AG04449 (cell line): ENCODE data around the gene DOHH.
"Not testable (repeated sequence)": the region's sequence is repeated elsewhere in the genome, so short reads cannot be mapped to it uniquely, and the experiment has no call there.

Experiments used
- CTCF ChIA-PET: fragments of 350-600 bp; formaldehyde crosslinking; extraction: SDS; loops from one replicate; lab custom pipeline; 2021; ENCODE audit warnings: antibody characterized with exemption; lab: Yijun Ruan, JAX
- POLR2A ChIA-PET: fragments of 400-600, 350-600 bp; formaldehyde crosslinking; extraction: SDS; loops from one replicate; lab custom pipeline; 2020; ENCODE audit warnings: antibody characterized with exemption, inconsistent platforms; lab: Yijun Ruan, JAX
- DNase-seq: peaks from one replicate; pipeline ENCODE4 v3.0.0-alpha.2; 2010; ENCODE audit warnings: low read depth, low spot score
- H3K4me3 ChIP-seq: 2 replicates; pipeline ENCODE4 v1.5.1; 2011; ENCODE audit warnings: low read depth, mild to moderate bottlenecking, control low read depth, low read length
- TF ChIP-seq, protein P1 (sequence below): IDR thresholded peaks from one replicate; pipeline ENCODE4 v1.5.1; 2011; ENCODE audit warnings: mild to moderate bottlenecking, moderate library complexity, low read length, control low read depth, inconsistent platforms; ENCODE audit not compliant: insufficient read depth; ENCODE audit errors: missing control alignments

DOHH gene

DNA sequence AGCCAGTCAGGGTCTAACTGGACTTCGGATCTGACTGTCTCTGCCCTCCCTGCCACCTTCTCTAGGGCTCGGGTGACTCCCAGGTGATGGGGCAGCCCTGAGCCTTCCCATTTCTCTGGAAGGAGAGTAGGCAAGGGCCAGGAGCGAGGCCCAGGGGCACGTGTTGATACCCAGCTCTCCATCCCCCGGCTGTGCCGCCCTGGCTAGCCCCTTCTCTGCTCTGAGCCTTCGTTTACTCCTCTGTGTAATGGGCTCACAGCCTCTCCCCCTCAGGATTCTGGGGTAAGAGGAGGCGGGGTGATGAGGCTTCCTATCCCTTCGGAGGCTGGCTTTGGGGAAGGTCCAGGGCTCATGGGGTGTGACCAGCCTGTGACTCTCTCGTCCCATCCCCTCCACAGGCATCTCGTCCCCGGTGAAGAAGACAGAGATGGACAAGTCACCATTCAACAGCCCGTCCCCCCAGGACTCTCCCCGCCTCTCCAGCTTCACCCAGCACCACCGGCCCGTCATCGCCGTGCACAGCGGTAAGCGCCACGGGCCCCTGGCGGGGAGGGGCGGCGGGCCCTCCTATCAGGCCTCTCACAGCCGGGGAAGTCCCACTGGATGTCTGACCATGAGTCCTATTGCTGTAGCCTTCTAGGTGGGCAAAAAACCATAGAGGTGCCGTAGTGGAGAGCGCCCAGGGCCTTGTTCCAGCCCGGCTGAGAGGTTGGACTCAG is 51.7 kb downstream of the DOHH start:
- CTCF ChIA-PET, result interaction anchor here (1.2 to 1.3 kb wide), 2 partner anchors 22 to 24 kb away, joined by 3 to 6 read pairs; no protein-coding TSS in a partner anchor
- POLR2A ChIA-PET, result no interaction called here
- TF ChIP-seq, protein P1, sequence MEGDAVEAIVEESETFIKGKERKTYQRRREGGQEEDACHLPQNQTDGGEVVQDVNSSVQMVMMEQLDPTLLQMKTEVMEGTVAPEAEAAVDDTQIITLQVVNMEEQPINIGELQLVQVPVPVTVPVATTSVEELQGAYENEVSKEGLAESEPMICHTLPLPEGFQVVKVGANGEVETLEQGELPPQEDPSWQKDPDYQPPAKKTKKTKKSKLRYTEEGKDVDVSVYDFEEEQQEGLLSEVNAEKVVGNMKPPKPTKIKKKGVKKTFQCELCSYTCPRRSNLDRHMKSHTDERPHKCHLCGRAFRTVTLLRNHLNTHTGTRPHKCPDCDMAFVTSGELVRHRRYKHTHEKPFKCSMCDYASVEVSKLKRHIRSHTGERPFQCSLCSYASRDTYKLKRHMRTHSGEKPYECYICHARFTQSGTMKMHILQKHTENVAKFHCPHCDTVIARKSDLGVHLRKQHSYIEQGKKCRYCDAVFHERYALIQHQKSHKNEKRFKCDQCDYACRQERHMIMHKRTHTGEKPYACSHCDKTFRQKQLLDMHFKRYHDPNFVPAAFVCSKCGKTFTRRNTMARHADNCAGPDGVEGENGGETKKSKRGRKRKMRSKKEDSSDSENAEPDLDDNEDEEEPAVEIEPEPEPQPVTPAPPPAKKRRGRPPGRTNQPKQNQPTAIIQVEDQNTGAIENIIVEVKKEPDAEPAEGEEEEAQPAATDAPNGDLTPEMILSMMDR, result no peak
- H3K4me3 ChIP-seq, result no peak overlapping the region
- no peak for DNase-seq

DNA sequence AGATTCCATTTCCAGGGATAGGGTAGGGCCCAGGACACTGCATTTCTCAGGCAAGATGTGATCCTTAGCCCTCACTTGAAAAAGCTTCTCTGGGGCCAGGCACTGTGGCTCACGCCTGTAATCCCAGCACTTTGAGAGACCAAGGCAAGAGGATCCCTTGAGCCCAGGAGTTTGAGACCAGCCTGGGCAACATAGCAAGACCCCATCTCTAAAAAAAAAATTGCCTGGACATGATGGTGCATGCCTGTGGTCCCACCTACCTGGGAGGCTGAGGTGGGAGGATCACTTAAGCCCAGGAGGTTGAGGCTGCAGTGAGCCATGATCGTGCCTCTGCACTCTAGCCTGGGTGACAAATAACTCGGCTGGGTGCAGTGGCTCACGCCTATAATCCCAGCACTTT is 53.8 kb downstream of the DOHH start:
- ChIA-PET POLR2A (interaction anchor here (0.6 kb wide), 1 partner anchor 17 kb away, joined by 3 read pairs; no protein-coding TSS in a partner anchor), CTCF (interaction anchor here (1.4 to 3.1 kb wide), 4 partner anchors 17 to 119 kb away, joined by 3 to 12 read pairs (median 5); no protein-coding TSS in a partner anchor)
- not testable (repeated sequence) for H3K4me3 ChIP-seq, DNase-seq

DNA sequence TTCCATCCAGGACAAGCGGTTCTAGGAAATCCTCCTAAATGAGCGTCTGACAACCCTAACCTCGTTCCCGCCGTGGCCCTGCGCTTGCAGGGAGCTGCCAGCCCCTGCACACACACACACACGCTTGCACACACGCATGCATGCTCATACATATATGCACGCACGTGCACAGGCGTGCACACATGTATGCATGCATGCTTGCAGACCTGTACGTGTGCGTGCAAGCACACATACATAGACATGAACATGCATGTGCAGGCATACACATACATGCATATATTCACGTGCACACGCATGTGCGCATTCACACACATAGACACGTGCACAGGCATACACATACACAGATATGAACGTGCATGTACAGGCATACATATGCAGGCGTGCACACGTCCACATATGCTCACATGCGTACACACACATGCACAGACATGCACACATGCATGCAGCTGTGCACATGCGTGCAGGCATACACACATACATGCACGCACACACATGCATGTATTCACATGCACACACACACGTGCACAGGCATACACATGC is 55.7 kb downstream of the DOHH start:
- no peak overlapping the region for H3K4me3 ChIP-seq
- DNase-seq, result no peak
- POLR2A ChIA-PET, result no interaction called here
- CTCF ChIA-PET, result interaction anchor here (1.0 to 3.1 kb wide), 3 partner anchors 16 to 117 kb away, joined by 4 to 12 read pairs (median 5); no protein-coding TSS in a partner anchor
- TF ChIP-seq, protein P1, result no peak

DNA sequence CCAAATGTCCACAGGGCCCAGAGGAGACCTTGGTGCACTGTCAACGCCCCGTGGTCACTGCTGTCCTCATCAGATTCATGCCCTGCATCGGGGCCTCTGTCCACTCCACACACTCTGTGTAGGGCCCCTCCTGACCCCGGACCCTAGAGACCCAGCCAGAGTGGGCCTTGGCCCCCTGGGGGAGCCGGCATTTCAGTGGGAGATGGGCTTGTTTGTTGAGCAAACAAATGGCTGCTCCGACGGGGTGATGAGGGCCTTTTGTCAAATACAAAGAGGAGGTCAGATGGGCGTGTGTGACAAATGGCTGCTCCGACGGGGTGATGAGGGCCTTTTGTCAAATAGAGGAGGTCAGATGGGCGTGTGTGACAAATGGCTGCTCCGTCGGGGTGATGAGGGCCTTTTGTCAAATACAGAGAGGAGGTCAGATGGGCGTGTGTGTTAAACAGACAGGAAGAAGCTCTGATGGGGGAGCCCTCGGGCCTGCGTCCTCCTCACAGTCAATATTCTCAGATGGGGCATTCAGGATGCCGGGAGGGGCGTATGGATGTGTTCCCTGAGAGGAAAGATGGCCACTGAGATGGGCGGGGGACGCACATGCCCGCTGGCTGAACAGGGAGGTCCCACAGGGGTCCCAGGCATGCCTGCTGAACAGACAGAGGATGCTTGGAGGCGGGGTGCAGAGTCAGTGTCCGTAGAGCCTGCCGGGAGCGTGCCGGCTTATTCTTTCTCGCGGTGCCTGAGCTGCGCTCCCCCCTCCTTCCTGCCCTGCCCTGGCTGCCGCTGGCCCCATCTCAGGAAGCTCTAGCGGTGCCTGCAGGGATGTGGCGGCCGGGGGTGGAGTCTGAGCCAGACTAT is 56.4 kb downstream of the DOHH start:
- CTCF ChIA-PET, result interaction anchor here (1.0 kb wide), 1 partner anchor 15 kb away, joined by 4 read pairs; no protein-coding TSS in a partner anchor
- H3K4me3 ChIP-seq, result no peak overlapping the region
- POLR2A ChIA-PET, result no interaction called here
- TF ChIP-seq, protein P1, result no peak
- DNase-seq, result no peak

DNA sequence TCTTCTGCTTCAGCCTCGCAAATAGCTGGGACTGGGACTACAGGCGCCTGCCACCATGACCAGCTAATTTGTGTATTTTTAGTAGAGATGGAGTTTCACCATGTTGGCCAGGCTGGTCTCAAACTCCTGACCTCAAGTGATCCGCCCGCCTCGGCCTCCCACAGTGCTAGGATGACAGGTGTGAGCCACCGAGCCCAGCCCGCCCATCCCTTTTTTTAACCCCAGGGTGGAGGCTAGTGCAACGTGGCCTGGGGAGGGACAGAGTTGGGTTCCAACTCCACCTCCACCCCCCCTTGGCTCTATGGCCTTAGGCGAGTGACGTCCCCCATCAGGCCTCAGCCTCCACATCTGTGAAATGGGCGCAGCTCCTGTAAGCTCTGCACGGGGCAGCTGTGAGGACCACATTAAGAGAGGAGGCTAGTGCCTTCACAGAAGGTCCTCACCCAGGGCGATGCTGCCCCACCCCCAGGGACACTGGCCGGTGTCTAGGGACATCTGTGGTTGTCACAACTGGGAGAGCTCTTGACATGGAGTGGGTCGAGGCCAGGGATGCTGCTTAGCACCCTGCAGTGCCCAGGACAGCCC is 57.9 kb downstream of the DOHH start:
- no peak overlapping the region for H3K4me3 ChIP-seq
- ChIA-PET POLR2A (no interaction called here), CTCF (interaction anchor here (1.3 to 1.4 kb wide), 2 partner anchors 13 to 27 kb away, joined by 4 to 10 read pairs; no protein-coding TSS in a partner anchor)
- no peak for DNase-seq
- TF ChIP-seq, protein P1, result no peak

DNA sequence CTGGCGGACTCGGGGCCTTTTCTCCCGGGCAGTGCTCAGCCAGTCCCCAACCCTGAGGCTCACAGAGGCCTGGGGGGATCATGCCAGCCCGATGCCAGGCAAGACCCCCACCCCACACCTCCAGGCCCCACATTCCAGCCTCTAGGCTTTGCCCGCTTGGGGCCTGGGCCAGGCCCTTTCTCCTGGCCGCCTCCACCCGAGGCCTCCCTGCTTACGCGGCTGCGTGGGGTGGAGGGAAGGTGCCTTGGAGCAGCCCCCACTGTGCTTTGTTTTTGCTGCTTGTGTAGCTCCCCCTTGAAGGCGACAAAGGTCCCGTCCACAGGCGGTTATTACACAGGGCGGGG is 58.5 kb downstream of the DOHH start:
- ChIA-PET CTCF (interaction anchor here (0.8 to 2.7 kb wide), 4 partner anchors 11 to 31 kb away, joined by 3 to 8 read pairs (median 6); no protein-coding TSS in a partner anchor), POLR2A (no interaction called here)
- H3K4me3 ChIP-seq, result no peak overlapping the region
- TF ChIP-seq, protein P1, result no peak
- DNase-seq, result no peak
